HCT116 (cell line): ENCODE results near the gene TRIM6. TPM values are rescaled to one million over a fixed set of nuclear protein-coding genes. Genes with fewer than 3 reads are reported as not detected.

Experiments
- ATAC-seq: fragments of 200-7000 bp; cut with Tn5 transposase; 2 replicates; pipeline ENCODE4 v1.9.1; 2020; ENCODE audit warnings: mild to moderate bottlenecking, moderate library complexity
- BruUV-seq: library from RNA; stranded (reverse); fragments of 400-500 nt; replicated peaks from 2 replicates; lab custom pipeline; 2021; lab: Mats Ljungman, UMichigan
- CTCF ChIA-PET: fragments of 300-600 bp; sonication (Branson Sonifier 250); formaldehyde crosslinking; loops from one replicate; lab custom pipeline; 2021; ENCODE audit warnings: antibody characterized with exemption; lab: Charles Lee
- POLR2A ChIA-PET: fragments of 300-600, 350-600 bp; sonication (Branson Sonifier 250); formaldehyde crosslinking; loops from one replicate; lab custom pipeline; 2021; ENCODE audit warnings: antibody characterized with exemption; lab: Charles Lee
- RAD21 ChIA-PET, 2 experiments: fragments of 300-600 bp; sonication (Branson Sonifier 250); formaldehyde crosslinking; loops; one replicate each; lab custom pipeline; 2023; ENCODE audit warnings: low total read pairs in 2 of 2; ENCODE audit not compliant: uncharacterized antibody in 2 of 2, unreplicated experiment in 2 of 2, low non-redundant PET in 1 of 2; lab: Charles Lee
- DNase-seq: peaks from one replicate; pipeline ENCODE4 v3.0.0-alpha.2; 2010; ENCODE audit warnings: low read depth, low spot score
- H2AFZ ChIP-seq: fragments of 200-600 bp; shearing (Covaris generic), sonication (generic); 2 replicates; pipeline ENCODE4 v1.6.1; 2017; ENCODE audit warnings: low read depth, mixed run types, mixed read lengths, antibody characterized with exemption, low read length; ENCODE audit not compliant: poor library complexity, severe bottlenecking
- H3K27ac ChIP-seq: 2 replicates; pipeline ENCODE4 v1.5.1; 2012; ENCODE audit warnings: low read depth, low read length
- H3K27me3 ChIP-seq: fragments of 200-600 bp; sonication (generic); 2 replicates; pipeline ENCODE4 v1.6.1; 2016; ENCODE audit warnings: mixed run types, low read length, mixed read lengths; ENCODE audit not compliant: insufficient read depth
- H3K36me3 ChIP-seq, 2 experiments: fragments of 200-500 bp in 1 of 2; fragments of 200-600 bp in 1 of 2; sonication (Bioruptor generic) in 1 of 2; sonication (generic) in 1 of 2; 2 replicates each; pipeline versions ENCODE4 v1.5.1 to v1.6.1; 2014 to 2016; ENCODE audit warnings: low read length in 2 of 2, inconsistent platforms in 1 of 2, mixed read lengths in 1 of 2, mixed run types in 1 of 2; ENCODE audit not compliant: insufficient read depth in 2 of 2, control insufficient read depth in 1 of 2
- H3K4me1 ChIP-seq, 2 experiments: fragments of 200-600 bp in 1 of 2; sonication (generic) in 1 of 2; 2 replicates each; pipeline versions ENCODE4 v1.5.1 to v1.6.1; 2012 to 2017; ENCODE audit warnings: low read length in 2 of 2, inconsistent platforms in 1 of 2, mild to moderate bottlenecking in 1 of 2, mixed read lengths in 1 of 2, mixed run types in 1 of 2, moderate library complexity in 1 of 2; ENCODE audit not compliant: insufficient read depth in 2 of 2, control insufficient read depth in 1 of 2
- H3K4me2 ChIP-seq: fragments of 200-600 bp; sonication (generic); 2 replicates; pipeline ENCODE4 v1.6.1; 2017; ENCODE audit warnings: mixed run types, low read length, mixed read lengths
- H3K4me3 ChIP-seq, 2 experiments: fragments of 200-600 bp in 1 of 2; sonication (generic) in 1 of 2; replicated peaks in 1 of 2; 2 replicates each; pipeline ENCODE4 v1.5.1; 2011 to 2016; ENCODE audit warnings: low read length in 2 of 2, control low read depth in 1 of 2, low read depth in 1 of 2, mild to moderate bottlenecking in 1 of 2, mixed read lengths in 1 of 2, mixed run types in 1 of 2
- H3K79me2 ChIP-seq: fragments of 200-600 bp; sonication (generic); 2 replicates; pipeline ENCODE4 v1.6.1; 2017; ENCODE audit warnings: mild to moderate bottlenecking, mixed run types, low read length, moderate library complexity, mixed read lengths; ENCODE audit not compliant: insufficient read depth
- H3K9ac ChIP-seq: fragments of 200-600 bp; sonication (generic); 2 replicates; pipeline ENCODE4 v1.6.1; 2016; ENCODE audit warnings: low read length, mixed read lengths
- H3K9me2 ChIP-seq: fragments of 200-600 bp; sonication (generic), shearing (Covaris generic); 2 replicates; pipeline ENCODE4 v1.6.1; 2017; ENCODE audit warnings: mixed run types, mild to moderate bottlenecking, moderate library complexity; ENCODE audit not compliant: insufficient read depth
- H3K9me3 ChIP-seq, 2 experiments: fragments of 200-500 bp in 1 of 2; fragments of 200-600 bp in 1 of 2; sonication (Bioruptor generic) in 1 of 2; sonication (generic) in 1 of 2; 2 replicates each; pipeline ENCODE4 v1.6.1; 2014 to 2017; ENCODE audit warnings: low read length in 2 of 2, mixed read lengths in 2 of 2, inconsistent platforms in 1 of 2, low read depth in 1 of 2, mild to moderate bottlenecking in 1 of 2, mixed run types in 1 of 2, moderate library complexity in 1 of 2; ENCODE audit not compliant: control insufficient read depth in 1 of 2, insufficient read depth in 1 of 2
- H4K20me1 ChIP-seq: fragments of 200-600 bp; sonication (generic), shearing (Covaris generic); 2 replicates; pipeline ENCODE4 v1.6.1; 2017; ENCODE audit warnings: mixed run types, mild to moderate bottlenecking, moderate library complexity; ENCODE audit not compliant: insufficient read depth
- CTCF ChIP-seq, 3 experiments: fragments of 200-600 bp in 1 of 3; sonication (generic) in 1 of 3; IDR thresholded peaks in 2 of 3; conservative IDR thresholded peaks in 1 of 3; 2 replicates each; pipeline ENCODE4 v1.5.1; 2012 to 2017; ENCODE audit warnings: low read depth in 2 of 3, low read length in 2 of 3, antibody characterized with exemption in 1 of 3, borderline replicate concordance in 1 of 3, control low read depth in 1 of 3, mild to moderate bottlenecking in 1 of 3, mixed read lengths in 1 of 3, mixed run types in 1 of 3, moderate library complexity in 1 of 3; ENCODE audit not compliant: insufficient read depth in 1 of 3
- EGR1 ChIP-seq: IDR thresholded peaks from 2 replicates; pipeline ENCODE4 v1.6.1; 2012; ENCODE audit warnings: low read depth
- EZH2 ChIP-seq: fragments of 200-600 bp; sonication (generic); IDR thresholded peaks from 2 replicates; pipeline ENCODE4 v1.6.1; 2017; ENCODE audit warnings: antibody characterized with exemption, mixed run types
- EZH2phosphoT487 ChIP-seq: fragments of 200-600 bp; IDR thresholded peaks from 2 replicates; pipeline ENCODE4 v1.6.1; 2018; ENCODE audit warnings: antibody characterized with exemption, borderline replicate concordance
- MAX ChIP-seq: IDR thresholded peaks from 2 replicates; pipeline ENCODE4 v1.6.1; 2012
- POLR2A ChIP-seq: IDR thresholded peaks from 2 replicates; pipeline ENCODE4 v1.7.0; 2011; ENCODE audit warnings: borderline replicate concordance; ENCODE audit not compliant: insufficient read depth, insufficient read length; ENCODE audit errors: extremely low read depth
- POLR2AphosphoS5 ChIP-seq: IDR thresholded peaks from 2 replicates; pipeline ENCODE4 v1.6.1; 2011; ENCODE audit warnings: mild to moderate bottlenecking, low read depth, low read length, moderate library complexity
- RAD21 ChIP-seq: IDR thresholded peaks from 2 replicates; pipeline ENCODE4 v1.6.1; 2012; ENCODE audit warnings: low read depth, mild to moderate bottlenecking
- REST ChIP-seq: IDR thresholded peaks from 2 replicates; pipeline ENCODE4 v1.6.1; 2012; ENCODE audit warnings: low read depth
- SIN3A ChIP-seq: IDR thresholded peaks from 2 replicates; pipeline ENCODE4 v1.6.1; 2012; ENCODE audit warnings: low read depth
- SRF ChIP-seq: IDR thresholded peaks from 2 replicates; pipeline ENCODE4 v1.6.1; 2012; ENCODE audit warnings: low read depth
- ZBTB33 ChIP-seq: IDR thresholded peaks from 2 replicates; pipeline ENCODE4 v1.6.1; 2011; ENCODE audit warnings: mild to moderate bottlenecking, low read length, moderate library complexity; ENCODE audit not compliant: insufficient replicate concordance; ENCODE audit errors: extremely low read depth
- ZFX ChIP-seq: fragments of 450-650 bp; IDR thresholded peaks from 2 replicates; pipeline ENCODE4 v1.6.1; 2017
- ZNF274 ChIP-seq: fragments of 200-500 bp; sonication (Bioruptor generic); IDR thresholded peaks from 2 replicates; pipeline ENCODE4 v1.6.1; 2014; ENCODE audit warnings: mild to moderate bottlenecking, low read depth, low read length, inconsistent platforms
- intact Hi-C: fragments of 100-400 bp; cut with micrococcal nuclease; formaldehyde crosslinking; loops from 2 replicates; pipeline ENCODE4 v1.10.0; 2022
- total RNA-seq: library from RNA; stranded (reverse); gene quantifications from one replicate; pipeline ENCODE4 v1.2.1, GENCODE V29; 2021; ENCODE audit not compliant: unreplicated experiment

TRIM6 gene
- total RNA-seq, 1 experiment from 2014 or later, result 3.0 TPM

- no peak for ATAC-seq
- no peak overlapping the region for H3K4me2 ChIP-seq
- no peak overlapping the region for H3K4me3 ChIP-seq
- H3K9ac ChIP-seq, result no peak overlapping the region
- no peak overlapping the region for H2AFZ ChIP-seq
- H3K27ac ChIP-seq, result no peak overlapping the region
- H3K79me2 ChIP-seq, result no peaks in the 10 kb centered on the region
- no peaks in the 10 kb centered on the region for H3K4me1 ChIP-seq
- H3K36me3 ChIP-seq, result no peaks in the 10 kb centered on the region
- ChIA-PET RAD21 (no interaction called here), POLR2A (no interaction called here), CTCF (no interaction called here)
- H4K20me1 ChIP-seq, result no peaks in the 10 kb centered on the region
- H3K27me3 ChIP-seq, result no peaks in the 10 kb centered on the region
- no peaks in the 10 kb centered on the region for H3K9me3 ChIP-seq
- no peak for TF ChIP-seq CTCF (IDR thresholded peaks at IDR 0.05 in 2 of 3, conservative IDR thresholded peaks at IDR 0.05 in 1 of 3; ENCODE audit: borderline replicate concordance in 1 of 3, insufficient read depth in 1 of 3, low read depth in 2 of 3, low read length in 2 of 3)
- TF ChIP-seq EZH2, result no peak
- TF ChIP-seq REST, result no peak
- TF ChIP-seq POLR2AphosphoS5, result no peak
- TF ChIP-seq EGR1, result no peak
- no peak for TF ChIP-seq ZFX
- TF ChIP-seq MAX, result no peak
- no peak for TF ChIP-seq ZNF274
- TF ChIP-seq POLR2A, result no peak
- no peak for TF ChIP-seq EZH2phosphoT487
- no peak for TF ChIP-seq SIN3A
- TF ChIP-seq SRF, result no peak
- TF ChIP-seq ZBTB33, result no peak
- TF ChIP-seq RAD21, result no peak
- intact Hi-C loops, result no loop called here
- BruUV-seq, result no TSS peak
- no peaks in the 10 kb centered on the region for H3K9me2 ChIP-seq
- no peak for DNase-seq
These were observed 12.4 kb downstream of the TRIM6 start for GRCh38 chr11:5608808-5609207.
